ENCODE results near the gene SEZ6L. TPM values are rescaled to one million over a fixed set of nuclear protein-coding genes. Genes with fewer than 3 reads are reported as not detected.

Gene SEZ6L
- polyA plus RNA-seq, 1 donor from 2014 or later, result 31.9 TPM

GRCh38 chr22:26236991-26237390, 67.7 kb downstream of the SEZ6L start:
- H3K4me2 ChIP-seq (ENCODE audit: low read length), result no peak overlapping the region
- H3K79me2 ChIP-seq (replicated peaks; ENCODE audit: insufficient read depth, low read length), result no peaks in the 10 kb centered on the region
- no peak overlapping the region for H3K9ac ChIP-seq (ENCODE audit: low read length)
- no peaks in the 10 kb centered on the region for H3K9me3 ChIP-seq (ENCODE audit: low read length)
- H4K20me1 ChIP-seq (ENCODE audit: insufficient read depth), result no peaks in the 10 kb centered on the region
- no peak overlapping the region for H3K27ac ChIP-seq (ENCODE audit: low read length)
- H3K4me3 ChIP-seq (ENCODE audit: low read length), result no peak overlapping the region
- no peaks in the 10 kb centered on the region for H3K9me2 ChIP-seq (ENCODE audit: insufficient read depth, low read length)
- H3F3A ChIP-seq (ENCODE audit: insufficient read depth, low read length, poor library complexity, severe bottlenecking), result no peaks in the 10 kb centered on the region
- H3K27me3 ChIP-seq (ENCODE audit: insufficient read depth, low read depth, low read length), result no peaks in the 10 kb centered on the region
- no peaks in the 10 kb centered on the region for H3K36me3 ChIP-seq (ENCODE audit: insufficient read depth, low read length)
- TF ChIP-seq MXI1 (conservative IDR thresholded peaks at IDR 0.05; ENCODE audit: poor library complexity, severe bottlenecking), result no peak
- no peak overlapping the region for H2AFZ ChIP-seq (ENCODE audit: low read depth, low read length)

- no peaks in the 10 kb centered on the region for H3K9me2 ChIP-seq (ENCODE audit: insufficient read depth, low read length)
- no peaks in the 10 kb centered on the region for H3K9me3 ChIP-seq (ENCODE audit: low read length)
- H4K20me1 ChIP-seq (ENCODE audit: insufficient read depth), result no peaks in the 10 kb centered on the region
- H2AFZ ChIP-seq (ENCODE audit: low read depth, low read length), result no peak overlapping the region
- H3K79me2 ChIP-seq (replicated peaks; ENCODE audit: insufficient read depth, low read length), result no peaks in the 10 kb centered on the region
- TF ChIP-seq EP300 (conservative IDR thresholded peaks at IDR 0.05; ENCODE audit: poor library complexity, severe bottlenecking) (no peak), MXI1 (conservative IDR thresholded peaks at IDR 0.05; ENCODE audit: poor library complexity, severe bottlenecking) (no peak), EZH2 (IDR thresholded peaks at IDR 0.05; ENCODE audit: borderline replicate concordance, insufficient read depth, low read length, poor library complexity, severe bottlenecking) (no peak), SMC3 (conservative IDR thresholded peaks at IDR 0.05; ENCODE audit: poor library complexity) (no peak), POLR2AphosphoS5 (IDR thresholded peaks at IDR 0.05) (no peak), RAD21 (conservative IDR thresholded peaks at IDR 0.05) (no peak), TAF1 (IDR thresholded peaks at IDR 0.05; ENCODE audit: low read depth) (no peak)
- TF ChIP-seq, protein P1, sequence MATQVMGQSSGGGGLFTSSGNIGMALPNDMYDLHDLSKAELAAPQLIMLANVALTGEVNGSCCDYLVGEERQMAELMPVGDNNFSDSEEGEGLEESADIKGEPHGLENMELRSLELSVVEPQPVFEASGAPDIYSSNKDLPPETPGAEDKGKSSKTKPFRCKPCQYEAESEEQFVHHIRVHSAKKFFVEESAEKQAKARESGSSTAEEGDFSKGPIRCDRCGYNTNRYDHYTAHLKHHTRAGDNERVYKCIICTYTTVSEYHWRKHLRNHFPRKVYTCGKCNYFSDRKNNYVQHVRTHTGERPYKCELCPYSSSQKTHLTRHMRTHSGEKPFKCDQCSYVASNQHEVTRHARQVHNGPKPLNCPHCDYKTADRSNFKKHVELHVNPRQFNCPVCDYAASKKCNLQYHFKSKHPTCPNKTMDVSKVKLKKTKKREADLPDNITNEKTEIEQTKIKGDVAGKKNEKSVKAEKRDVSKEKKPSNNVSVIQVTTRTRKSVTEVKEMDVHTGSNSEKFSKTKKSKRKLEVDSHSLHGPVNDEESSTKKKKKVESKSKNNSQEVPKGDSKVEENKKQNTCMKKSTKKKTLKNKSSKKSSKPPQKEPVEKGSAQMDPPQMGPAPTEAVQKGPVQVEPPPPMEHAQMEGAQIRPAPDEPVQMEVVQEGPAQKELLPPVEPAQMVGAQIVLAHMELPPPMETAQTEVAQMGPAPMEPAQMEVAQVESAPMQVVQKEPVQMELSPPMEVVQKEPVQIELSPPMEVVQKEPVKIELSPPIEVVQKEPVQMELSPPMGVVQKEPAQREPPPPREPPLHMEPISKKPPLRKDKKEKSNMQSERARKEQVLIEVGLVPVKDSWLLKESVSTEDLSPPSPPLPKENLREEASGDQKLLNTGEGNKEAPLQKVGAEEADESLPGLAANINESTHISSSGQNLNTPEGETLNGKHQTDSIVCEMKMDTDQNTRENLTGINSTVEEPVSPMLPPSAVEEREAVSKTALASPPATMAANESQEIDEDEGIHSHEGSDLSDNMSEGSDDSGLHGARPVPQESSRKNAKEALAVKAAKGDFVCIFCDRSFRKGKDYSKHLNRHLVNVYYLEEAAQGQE (IDR thresholded peaks at IDR 0.05; ENCODE audit: borderline replicate concordance), result no peak
- TF ChIP-seq, protein P2, sequence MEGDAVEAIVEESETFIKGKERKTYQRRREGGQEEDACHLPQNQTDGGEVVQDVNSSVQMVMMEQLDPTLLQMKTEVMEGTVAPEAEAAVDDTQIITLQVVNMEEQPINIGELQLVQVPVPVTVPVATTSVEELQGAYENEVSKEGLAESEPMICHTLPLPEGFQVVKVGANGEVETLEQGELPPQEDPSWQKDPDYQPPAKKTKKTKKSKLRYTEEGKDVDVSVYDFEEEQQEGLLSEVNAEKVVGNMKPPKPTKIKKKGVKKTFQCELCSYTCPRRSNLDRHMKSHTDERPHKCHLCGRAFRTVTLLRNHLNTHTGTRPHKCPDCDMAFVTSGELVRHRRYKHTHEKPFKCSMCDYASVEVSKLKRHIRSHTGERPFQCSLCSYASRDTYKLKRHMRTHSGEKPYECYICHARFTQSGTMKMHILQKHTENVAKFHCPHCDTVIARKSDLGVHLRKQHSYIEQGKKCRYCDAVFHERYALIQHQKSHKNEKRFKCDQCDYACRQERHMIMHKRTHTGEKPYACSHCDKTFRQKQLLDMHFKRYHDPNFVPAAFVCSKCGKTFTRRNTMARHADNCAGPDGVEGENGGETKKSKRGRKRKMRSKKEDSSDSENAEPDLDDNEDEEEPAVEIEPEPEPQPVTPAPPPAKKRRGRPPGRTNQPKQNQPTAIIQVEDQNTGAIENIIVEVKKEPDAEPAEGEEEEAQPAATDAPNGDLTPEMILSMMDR (IDR thresholded peaks at IDR 0.05; ENCODE audit: poor library complexity, severe bottlenecking), result no peak
- no peaks in the 10 kb centered on the region for H3F3A ChIP-seq (ENCODE audit: insufficient read depth, low read length, poor library complexity, severe bottlenecking)
- no peaks in the 10 kb centered on the region for H3K36me3 ChIP-seq (ENCODE audit: insufficient read depth, low read length)
- no peaks in the 10 kb centered on the region for H3K27me3 ChIP-seq (ENCODE audit: insufficient read depth, low read depth, low read length)
- no peak overlapping the region for H3K9ac ChIP-seq (ENCODE audit: low read length)
- H3K4me2 ChIP-seq (ENCODE audit: low read length), result no peak overlapping the region
- no peak overlapping the region for H3K4me3 ChIP-seq (ENCODE audit: low read length)
- H3K27ac ChIP-seq (ENCODE audit: low read length), result no peak overlapping the region
Measured at GRCh38 chr22:26238596-26238995, 69.3 kb downstream of the SEZ6L start.

DNA sequence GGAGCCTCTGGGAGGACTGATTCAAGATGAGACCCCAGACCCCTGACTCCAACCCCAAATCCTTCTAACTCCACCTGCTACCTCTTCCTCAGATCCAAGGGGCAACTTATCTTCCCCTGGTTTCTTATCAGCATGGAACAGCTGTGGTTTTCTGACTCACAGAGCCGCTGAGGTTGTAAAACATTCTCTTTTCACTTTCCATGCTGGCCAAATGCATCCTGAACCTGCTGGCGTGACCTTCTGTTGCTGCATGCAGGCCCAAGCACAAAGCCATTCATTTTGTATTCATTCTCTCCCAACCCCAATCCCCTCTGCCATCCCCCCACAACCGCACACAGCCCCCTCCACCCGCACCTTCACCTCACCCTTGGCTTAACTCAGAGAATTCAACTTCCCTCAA, 70.3 kb downstream of the SEZ6L start:
- no peak overlapping the region for H3K27ac ChIP-seq (ENCODE audit: low read length)
- H3K79me2 ChIP-seq (replicated peaks; ENCODE audit: insufficient read depth, low read length), result no peaks in the 10 kb centered on the region
- H3K9me2 ChIP-seq (ENCODE audit: insufficient read depth, low read length), result no peaks in the 10 kb centered on the region
- no peaks in the 10 kb centered on the region for H3K36me3 ChIP-seq (ENCODE audit: insufficient read depth, low read length)
- H3K4me2 ChIP-seq (ENCODE audit: low read length), result no peak overlapping the region
- no peaks in the 10 kb centered on the region for H3F3A ChIP-seq (ENCODE audit: insufficient read depth, low read length, poor library complexity, severe bottlenecking)
- no peaks in the 10 kb centered on the region for H3K9me3 ChIP-seq (ENCODE audit: low read length)
- no peak for TF ChIP-seq SMC3 (conservative IDR thresholded peaks at IDR 0.05; ENCODE audit: poor library complexity)
- TF ChIP-seq TAF1 (IDR thresholded peaks at IDR 0.05; ENCODE audit: low read depth), result no peak
- no peak for TF ChIP-seq EZH2 (IDR thresholded peaks at IDR 0.05; ENCODE audit: borderline replicate concordance, insufficient read depth, low read length, poor library complexity, severe bottlenecking)
- no peak for TF ChIP-seq EP300 (conservative IDR thresholded peaks at IDR 0.05; ENCODE audit: poor library complexity, severe bottlenecking)
- TF ChIP-seq, protein P1 (IDR thresholded peaks at IDR 0.05; ENCODE audit: borderline replicate concordance), result no peak
- TF ChIP-seq POLR2AphosphoS5 (IDR thresholded peaks at IDR 0.05), result no peak
- no peak for TF ChIP-seq RAD21 (conservative IDR thresholded peaks at IDR 0.05)
- TF ChIP-seq, protein P2 (IDR thresholded peaks at IDR 0.05; ENCODE audit: poor library complexity, severe bottlenecking), result no peak
- TF ChIP-seq MXI1 (conservative IDR thresholded peaks at IDR 0.05; ENCODE audit: poor library complexity, severe bottlenecking), result no peak
- H3K27me3 ChIP-seq (ENCODE audit: insufficient read depth, low read depth, low read length), result no peaks in the 10 kb centered on the region
- no peak overlapping the region for H2AFZ ChIP-seq (ENCODE audit: low read depth, low read length)
- H4K20me1 ChIP-seq (ENCODE audit: insufficient read depth), result no peaks in the 10 kb centered on the region
- H3K4me3 ChIP-seq (ENCODE audit: low read length), result no peak overlapping the region
- H3K9ac ChIP-seq (ENCODE audit: low read length), result no peak overlapping the region

Measured in neural cell (in vitro differentiated cells).